Neuron (in vitro differentiated cells): ENCODE measurements around the gene ARID4B.
"Not testable (repeated sequence)": the region's sequence is repeated elsewhere in the genome, so short reads cannot be mapped to it uniquely, and the experiment has no call there.

Experiments used
- H2AFZ ChIP-seq: one replicate; pipeline ENCODE4 v1.6.1; 2013; ENCODE audit warnings: low read depth, mild to moderate bottlenecking, inconsistent platforms, low read length, moderate library complexity
- H3K27me3 ChIP-seq: one replicate; pipeline ENCODE4 v1.6.1; 2013; ENCODE audit warnings: low read length; ENCODE audit not compliant: insufficient read depth
- H3K36me3 ChIP-seq: one replicate; pipeline ENCODE4 v1.6.1; 2013; ENCODE audit warnings: low read length; ENCODE audit not compliant: insufficient read depth
- H3K4me1 ChIP-seq: one replicate; pipeline ENCODE4 v1.6.1; 2013; ENCODE audit warnings: low read length; ENCODE audit not compliant: insufficient read depth
- H3K4me3 ChIP-seq: 2 replicates; pipeline ENCODE4 v1.5.1; 2013; ENCODE audit warnings: mild to moderate bottlenecking, low read length, moderate library complexity
- H3K9me3 ChIP-seq: one replicate; pipeline ENCODE4 v1.6.1; 2013; ENCODE audit warnings: low read length

Gene ARID4B

DNA sequence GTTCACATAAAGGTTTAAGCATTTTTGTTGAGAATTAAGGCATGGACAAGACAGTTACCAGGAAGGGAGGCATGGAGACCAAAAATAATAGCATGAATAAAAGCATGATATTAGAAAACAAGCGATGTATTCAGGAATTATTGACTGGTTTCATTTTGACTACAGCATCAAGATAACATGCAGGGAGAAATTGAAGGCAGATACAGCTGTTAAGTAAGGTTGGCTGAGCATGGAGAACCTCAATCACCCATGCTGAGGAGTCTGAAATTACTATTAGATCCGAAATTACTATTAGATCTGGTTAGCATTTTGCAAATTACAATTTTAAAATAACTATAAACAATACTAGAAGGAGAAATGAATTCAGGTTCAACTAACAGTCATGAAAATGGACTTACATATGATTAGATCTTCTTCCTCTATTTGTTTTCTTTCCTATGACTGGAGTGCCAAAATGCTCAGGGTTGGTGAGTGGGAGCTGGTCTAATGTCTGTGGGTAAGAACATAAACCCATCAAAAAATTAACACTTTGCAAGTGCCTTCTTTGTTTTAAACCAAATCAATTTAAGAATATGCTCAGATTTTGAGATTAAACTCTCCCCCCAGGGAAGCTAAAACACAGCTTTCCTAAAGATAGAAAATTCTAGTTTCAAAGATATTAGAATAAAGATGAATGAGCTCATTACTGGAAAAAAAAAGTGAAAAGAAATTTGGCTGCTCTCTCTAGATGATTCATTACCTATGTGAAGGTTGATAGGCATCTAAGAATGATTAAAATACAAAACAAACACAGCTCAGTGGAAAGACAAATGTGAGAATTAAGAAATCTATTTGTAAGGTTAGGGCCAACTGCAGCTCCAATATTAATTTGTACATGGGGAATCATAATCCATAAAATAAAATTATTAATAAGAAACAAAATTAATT, 81.7 kb downstream of the ARID4B start:
- no peaks in the 10 kb centered on the region for H3K27me3 ChIP-seq
- H3K9me3 ChIP-seq, result no peaks in the 10 kb centered on the region
- no peak overlapping the region for H2AFZ ChIP-seq
- H3K4me1 ChIP-seq, result no peaks in the 10 kb centered on the region
- H3K4me3 ChIP-seq, result no peak overlapping the region
- H3K36me3 ChIP-seq, result peaks cover 36% of the 10 kb centered on the region

DNA sequence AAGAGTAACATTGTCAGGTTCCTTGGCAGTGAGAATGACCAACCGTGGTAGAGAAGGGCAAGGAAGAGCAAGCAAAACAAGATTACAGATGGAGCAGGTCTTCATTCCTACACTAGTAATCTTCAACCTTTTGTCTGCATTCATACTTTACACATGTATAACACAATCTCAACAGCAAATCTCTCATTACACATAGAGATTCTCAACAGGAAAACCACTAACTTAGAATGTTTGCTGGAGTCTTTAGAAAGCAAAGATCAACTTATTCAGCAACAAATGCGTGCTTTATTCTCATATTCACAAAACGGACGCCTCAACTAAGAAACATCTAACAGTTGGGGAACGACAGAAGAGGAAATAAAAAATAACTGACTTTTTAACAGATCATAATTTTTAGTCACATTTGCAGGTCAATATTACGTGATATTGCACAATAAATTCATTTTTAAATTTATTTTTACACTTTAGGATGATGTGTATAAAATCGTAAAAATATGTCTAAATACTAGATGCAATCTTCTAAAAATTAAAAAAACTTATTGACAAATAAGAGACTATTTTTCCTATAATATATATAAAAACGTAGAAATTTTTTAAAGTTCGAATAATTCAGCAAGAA, 82.9 kb downstream of the ARID4B start:
- H3K9me3 ChIP-seq, result no peaks in the 10 kb centered on the region
- no peaks in the 10 kb centered on the region for H3K4me1 ChIP-seq
- peaks cover 32% of the 10 kb centered on the region for H3K36me3 ChIP-seq
- no peak overlapping the region for H3K4me3 ChIP-seq
- H2AFZ ChIP-seq, result no peak overlapping the region
- H3K27me3 ChIP-seq, result no peaks in the 10 kb centered on the region

DNA sequence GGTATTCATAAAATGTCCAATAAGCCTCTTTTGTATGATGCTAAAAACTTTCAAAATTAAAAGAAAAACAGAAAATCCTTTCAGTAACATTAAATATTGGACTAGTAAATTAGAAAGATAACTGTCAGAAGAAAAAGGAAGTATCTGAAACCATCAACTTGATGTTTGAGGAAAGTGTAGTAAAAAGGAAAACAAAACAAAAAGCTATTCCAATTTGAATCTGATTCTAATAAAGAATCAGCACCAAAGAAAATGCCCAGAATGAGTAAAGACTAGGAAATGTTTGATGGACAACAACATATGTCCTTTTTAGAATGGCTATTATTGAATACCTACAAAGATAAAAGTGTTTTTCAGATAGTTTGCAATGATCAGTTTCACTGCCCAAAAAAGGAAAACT, 87.0 kb downstream of the ARID4B start:
- H3K36me3 ChIP-seq, result peaks cover 44% of the 10 kb centered on the region

DNA sequence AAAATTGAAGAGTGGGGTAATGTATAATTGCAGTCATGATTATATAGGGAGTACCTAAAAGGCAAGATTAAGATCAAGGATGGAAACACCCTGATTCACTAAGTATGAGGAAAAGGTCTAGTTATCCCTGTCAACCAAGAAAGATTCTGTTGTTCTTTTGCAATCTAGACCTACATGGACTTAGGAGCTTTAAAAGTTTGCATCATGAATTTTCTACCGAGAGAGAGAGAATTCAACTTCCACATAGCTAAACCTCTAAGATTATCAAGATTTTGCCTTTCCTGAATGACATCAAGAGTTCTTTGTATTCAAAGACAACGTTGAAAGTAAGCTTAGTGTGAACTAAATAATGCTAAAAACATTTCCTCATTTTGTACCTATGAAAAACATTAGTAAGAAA, 88.1 kb downstream of the ARID4B start:
- H2AFZ ChIP-seq, result no peak overlapping the region
- H3K4me1 ChIP-seq, result no peaks in the 10 kb centered on the region
- no peaks in the 10 kb centered on the region for H3K27me3 ChIP-seq
- peaks cover 44% of the 10 kb centered on the region for H3K36me3 ChIP-seq
- H3K4me3 ChIP-seq, result no peak overlapping the region
- H3K9me3 ChIP-seq, result no peaks in the 10 kb centered on the region

More for the DNA sequence above, 87.0 kb downstream of the ARID4B start:
- Histone ChIP-seq H3K4me1 (no peaks in the 10 kb centered on the region), H3K9me3 (no peaks in the 10 kb centered on the region), H2AFZ (no peak overlapping the region), H3K27me3 (no peaks in the 10 kb centered on the region), H3K4me3 (no peak overlapping the region)

DNA sequence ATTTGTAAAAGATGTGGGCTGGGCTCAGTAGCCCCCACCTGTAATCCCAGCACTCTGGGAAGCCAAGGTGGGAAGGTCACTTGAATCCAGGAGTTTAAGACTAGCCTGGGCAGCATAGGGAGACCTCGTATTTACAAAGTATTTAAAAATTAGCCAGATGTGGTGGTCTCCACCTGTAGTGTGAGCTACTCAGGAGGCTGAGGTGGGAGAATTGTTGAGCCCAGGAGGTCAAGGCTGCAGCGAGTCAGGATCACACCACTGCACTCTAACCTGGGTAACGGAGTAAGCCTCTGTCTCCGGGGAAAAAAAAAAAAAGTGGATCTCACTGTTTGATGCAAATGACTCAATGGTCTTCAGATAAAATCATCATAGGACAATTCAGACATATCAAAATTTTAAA, 89.4 kb downstream of the ARID4B start:
- H3K27me3 ChIP-seq, result no peaks in the 10 kb centered on the region
- no peak overlapping the region for H2AFZ ChIP-seq
- H3K36me3 ChIP-seq, result peaks cover 45% of the 10 kb centered on the region
- no peaks in the 10 kb centered on the region for H3K9me3 ChIP-seq
- no peaks in the 10 kb centered on the region for H3K4me1 ChIP-seq
- no peak overlapping the region for H3K4me3 ChIP-seq

DNA sequence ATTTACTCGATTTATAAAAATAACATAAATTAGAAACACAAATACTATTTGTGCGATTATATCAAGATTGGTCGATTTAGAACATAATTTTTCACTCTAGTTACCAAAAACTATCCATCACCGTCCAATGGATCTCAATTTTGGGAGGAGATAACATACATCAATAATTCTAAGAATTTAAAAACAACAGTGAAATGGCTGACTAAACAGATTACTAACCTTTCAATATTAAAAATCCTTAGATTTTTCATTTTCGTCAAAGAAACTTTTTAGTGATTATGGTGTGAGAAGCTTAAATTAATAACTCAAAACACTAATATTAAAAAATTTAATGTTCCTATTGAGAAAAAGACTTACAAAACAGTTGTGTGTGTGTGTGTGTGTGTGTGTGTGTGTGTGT, 91.9 kb downstream of the ARID4B start:
- peaks cover 55% of the 10 kb centered on the region for H3K36me3 ChIP-seq
- H3K27me3 ChIP-seq, result no peaks in the 10 kb centered on the region
- no peaks in the 10 kb centered on the region for H3K4me1 ChIP-seq
- no peak overlapping the region for H2AFZ ChIP-seq
- no peak overlapping the region for H3K4me3 ChIP-seq
- no peaks in the 10 kb centered on the region for H3K9me3 ChIP-seq

DNA sequence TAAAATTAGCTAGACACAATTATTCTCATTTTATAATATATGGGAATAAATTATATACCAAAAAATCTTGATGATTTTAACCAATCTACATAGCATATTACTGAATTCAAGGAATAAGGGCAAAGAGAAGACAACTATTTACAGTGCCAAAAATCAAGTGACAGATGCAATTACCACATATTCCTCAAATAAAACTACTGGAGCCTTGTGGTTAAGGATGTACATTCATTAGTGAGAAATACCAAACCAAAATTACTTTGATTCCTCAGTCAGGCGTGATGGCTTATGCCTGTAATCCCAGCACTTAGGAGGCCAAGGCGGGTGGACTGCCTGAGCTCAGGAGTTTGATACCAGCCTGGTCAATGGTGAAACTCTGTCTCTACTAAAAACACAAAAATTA, 98.1 kb downstream of the ARID4B start:
- Histone ChIP-seq H3K4me1 (no peaks in the 10 kb centered on the region), H3K9me3 (no peaks in the 10 kb centered on the region), H2AFZ (no peak overlapping the region), H3K4me3 (no peak overlapping the region), H3K27me3 (no peaks in the 10 kb centered on the region), H3K36me3 (peaks cover 60% of the 10 kb centered on the region)

DNA sequence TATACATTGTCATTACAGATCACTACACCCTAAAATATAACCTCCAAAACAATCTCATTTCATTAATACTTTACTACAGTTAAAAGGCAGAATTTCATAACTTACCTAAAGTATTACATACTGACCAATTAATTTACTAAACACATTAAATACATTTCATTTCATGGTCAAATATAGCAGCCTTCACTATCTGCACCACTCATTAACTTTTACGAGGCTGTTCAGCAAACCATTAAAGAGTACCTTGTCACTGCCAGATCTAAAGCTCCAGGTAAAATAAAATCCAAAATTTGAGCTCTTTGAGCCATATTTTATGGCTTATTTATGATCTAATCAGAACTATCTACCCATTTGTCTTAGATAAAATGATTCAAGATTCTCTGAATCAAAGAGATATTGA, 100.6 kb downstream of the ARID4B start:
- H3K36me3 ChIP-seq, result peaks cover 65% of the 10 kb centered on the region

DNA sequence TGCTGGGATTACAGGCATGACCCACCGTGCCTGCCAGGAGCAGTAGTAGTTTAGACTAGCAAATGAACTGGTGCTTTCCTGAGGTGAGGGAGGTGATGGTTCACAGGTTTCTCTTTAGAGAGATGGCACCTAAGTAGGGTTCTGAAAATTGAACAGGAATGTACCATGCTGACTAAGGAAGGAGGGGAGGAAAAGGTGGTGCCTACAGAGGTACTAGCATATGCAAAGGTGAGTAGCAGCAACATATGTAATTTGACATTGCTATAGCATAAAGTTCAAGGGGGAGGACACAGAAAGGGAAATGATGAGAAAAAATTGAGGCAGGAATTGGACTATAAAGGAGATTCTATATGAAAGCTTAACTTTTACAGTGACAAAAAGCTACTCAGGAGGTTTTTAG, 101.0 kb downstream of the ARID4B start:
- no peaks in the 10 kb centered on the region for H3K9me3 ChIP-seq
- H3K27me3 ChIP-seq, result no peaks in the 10 kb centered on the region
- H3K36me3 ChIP-seq, result peaks cover 70% of the 10 kb centered on the region
- no peak overlapping the region for H2AFZ ChIP-seq
- no peak overlapping the region for H3K4me3 ChIP-seq
- H3K4me1 ChIP-seq, result no peaks in the 10 kb centered on the region

More for the DNA sequence above, 100.6 kb downstream of the ARID4B start:
- no peaks in the 10 kb centered on the region for H3K9me3 ChIP-seq
- no peaks in the 10 kb centered on the region for H3K4me1 ChIP-seq
- no peaks in the 10 kb centered on the region for H3K27me3 ChIP-seq
- no peak overlapping the region for H3K4me3 ChIP-seq
- no peak overlapping the region for H2AFZ ChIP-seq

DNA sequence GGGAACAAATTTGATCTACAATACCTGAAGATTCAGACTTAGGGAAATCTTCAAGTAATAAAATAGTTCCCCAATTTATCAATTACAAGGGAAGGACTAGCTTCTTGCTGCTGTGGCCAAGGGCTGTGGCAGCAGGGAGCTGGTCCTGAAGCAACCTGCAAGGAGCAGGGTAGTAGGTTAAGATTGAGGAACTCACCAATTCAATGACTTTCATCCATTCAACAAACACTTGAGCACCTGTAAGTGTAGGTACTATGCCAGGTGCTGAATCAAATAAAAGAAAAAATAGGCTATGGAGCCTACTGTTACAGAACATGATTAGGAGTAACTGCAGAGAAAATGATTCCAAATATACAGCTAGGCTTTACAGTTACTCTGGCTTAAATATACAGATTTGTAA, 102.7 kb downstream of the ARID4B start:
- H3K27me3 ChIP-seq, result no peaks in the 10 kb centered on the region
- no peaks in the 10 kb centered on the region for H3K4me1 ChIP-seq
- H3K4me3 ChIP-seq, result no peak overlapping the region
- no peak overlapping the region for H2AFZ ChIP-seq
- no peaks in the 10 kb centered on the region for H3K9me3 ChIP-seq
- peaks cover 79% of the 10 kb centered on the region for H3K36me3 ChIP-seq

DNA sequence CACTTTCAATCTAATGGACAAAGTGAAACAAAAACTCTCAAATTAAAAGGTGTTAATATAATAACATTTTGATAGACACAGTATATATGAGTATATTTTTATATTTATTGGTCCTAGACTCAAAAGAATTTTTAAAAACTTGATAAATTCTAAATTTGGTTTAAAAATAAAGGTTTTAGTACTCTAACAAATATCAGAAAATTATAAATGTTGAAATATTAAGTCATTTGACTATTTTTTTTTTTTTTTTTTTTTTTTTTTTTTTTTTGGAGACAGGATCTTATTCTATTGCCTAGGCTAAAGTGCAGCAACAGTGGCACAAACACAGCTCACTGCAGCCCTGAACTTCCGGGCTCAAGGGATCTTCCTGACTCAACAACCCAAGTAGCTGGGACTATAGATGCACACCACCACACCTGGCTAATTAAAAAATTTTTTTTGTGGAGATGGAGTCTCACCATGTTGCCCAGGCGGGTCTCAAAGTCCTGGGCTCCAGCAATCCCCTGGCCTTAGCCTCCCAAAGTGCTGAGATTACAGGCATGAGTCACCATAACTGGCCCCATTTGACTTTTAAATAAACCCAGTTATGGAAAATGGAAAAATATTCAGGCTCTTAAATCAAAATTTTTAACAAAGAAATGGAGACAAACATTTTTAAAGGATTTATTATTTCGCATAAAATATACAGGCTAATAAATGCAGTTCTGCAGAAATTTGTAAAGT, 106.2 kb downstream of the ARID4B start:
- Histone ChIP-seq H3K4me1 (no peaks in the 10 kb centered on the region), H3K36me3 (peaks cover 72% of the 10 kb centered on the region), H2AFZ (no peak overlapping the region), H3K9me3 (no peaks in the 10 kb centered on the region), H3K4me3 (no peak overlapping the region), H3K27me3 (no peaks in the 10 kb centered on the region)

DNA sequence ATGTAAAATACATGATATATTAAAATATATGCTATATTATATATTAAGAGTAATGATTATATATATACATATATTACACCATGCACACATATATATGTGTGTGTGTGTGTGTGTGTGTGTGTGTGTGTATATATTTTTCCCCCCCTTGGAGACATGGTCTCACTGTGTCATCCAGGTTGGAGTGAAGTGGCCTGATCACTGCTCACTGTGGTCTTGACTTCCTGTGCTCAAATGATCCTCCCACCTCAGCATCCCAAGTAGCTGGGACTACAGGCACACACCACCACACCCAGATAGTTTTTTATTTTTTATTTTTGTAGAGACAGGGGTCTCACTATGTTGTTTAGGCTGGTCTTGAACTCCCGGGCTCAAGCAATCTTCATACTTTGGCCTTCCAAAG, 112.5 kb downstream of the ARID4B start:
- no peaks in the 10 kb centered on the region for H3K4me1 ChIP-seq
- no peaks in the 10 kb centered on the region for H3K9me3 ChIP-seq
- H3K27me3 ChIP-seq, result no peaks in the 10 kb centered on the region
- no peak overlapping the region for H3K4me3 ChIP-seq
- no peak overlapping the region for H2AFZ ChIP-seq
- H3K36me3 ChIP-seq, result peaks cover 57% of the 10 kb centered on the region

DNA sequence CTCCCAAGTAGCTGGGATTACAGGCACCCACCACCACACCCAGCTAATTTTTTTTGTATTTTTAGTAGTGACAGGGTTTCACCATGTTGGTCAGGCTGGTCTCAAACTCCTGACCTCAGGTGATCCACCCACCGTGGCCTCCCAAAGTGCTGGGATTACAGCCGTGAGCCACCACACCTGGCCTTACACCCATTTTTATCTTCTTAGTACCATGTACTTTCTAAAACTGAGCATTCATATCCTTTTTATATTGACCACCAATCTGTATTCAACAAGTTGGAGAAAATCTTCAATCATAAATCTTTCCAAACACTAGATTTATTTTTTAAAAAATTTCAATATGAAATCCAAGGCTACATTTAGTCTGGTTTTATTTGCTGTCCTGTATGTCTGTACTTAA, 113.0 kb downstream of the ARID4B start:
- H2AFZ ChIP-seq, H3K4me1 ChIP-seq, H3K27me3 ChIP-seq, H3K9me3 ChIP-seq, H3K4me3 ChIP-seq: not testable (repeated sequence)
- peaks cover 58% of the 10 kb centered on the region for H3K36me3 ChIP-seq
